ENCODE measurements around the gene HK1. TPM values are rescaled to one million over a fixed set of nuclear protein-coding genes. Genes with fewer than 3 reads are reported as not detected.

Gene HK1
- total RNA-seq, 1 donor from 2014 or later, result 95.0 TPM

- no peaks in the 10 kb centered on the region for H3K27me3 ChIP-seq (ENCODE audit: insufficient read depth, low read length)
- peaks cover 14% of the 10 kb centered on the region for H4K20me1 ChIP-seq (ENCODE audit: insufficient read depth, low read length)
- H3K27ac ChIP-seq (ENCODE audit: low read depth, low read length), result no peak overlapping the region
- Mint-ChIP-seq H3K4me3 (ENCODE audit: unreplicated experiment) (peak overlapping the region; percentile 17), H3K36me3 (ENCODE audit: low read depth, unreplicated experiment) (peaks cover under 1% of the 10 kb centered on the region), H3K27ac (ENCODE audit: unreplicated experiment) (peak overlapping the region; percentile 73), H3K27me3 (ENCODE audit: low read depth, unreplicated experiment) (peaks cover 6% of the 10 kb centered on the region), H3K4me1 (ENCODE audit: low read depth, unreplicated experiment) (peaks cover 17% of the 10 kb centered on the region), H3K9me3 (ENCODE audit: unreplicated experiment) (no peaks in the 10 kb centered on the region)
- H3K4me3 ChIP-seq (ENCODE audit: insufficient read depth, low read depth, low read length), result no peak overlapping the region
- no peak overlapping the region for H3K4me2 ChIP-seq (ENCODE audit: low read length)
- H3K9ac ChIP-seq (ENCODE audit: low read length), result no peak overlapping the region
- no peak for DNase-seq (ENCODE audit: low read depth)
- no peak overlapping the region for H2AFZ ChIP-seq (ENCODE audit: low read depth, low read length)
- no peaks in the 10 kb centered on the region for H3K9me3 ChIP-seq (ENCODE audit: insufficient read depth, low read depth, low read length)
- no peak for FAIRE-seq
- H3K79me2 ChIP-seq (ENCODE audit: insufficient read depth, low read length), result peaks cover 21% of the 10 kb centered on the region
- no peak for TF ChIP-seq CTCF (IDR thresholded peaks at IDR 0.05; ENCODE audit: insufficient read depth, low read depth, low read length)
- no peak for TF ChIP-seq EZH2 (IDR thresholded peaks at IDR 0.05; ENCODE audit: insufficient read depth, low read length)
- H3K36me3 ChIP-seq (ENCODE audit: insufficient read depth, low read length), result no peaks in the 10 kb centered on the region
- H3K4me1 ChIP-seq (ENCODE audit: insufficient read depth, low read length), result peaks cover 20% of the 10 kb centered on the region
Measured at GRCh38 chr10:69315610-69316312, 37.5 kb downstream of the HK1 start.

GRCh38 chr10:69316313-69317059, 38.2 kb downstream of the HK1 start:
- no peaks in the 10 kb centered on the region for H3K9me3 ChIP-seq (ENCODE audit: insufficient read depth, low read depth, low read length)
- H3K27me3 ChIP-seq (ENCODE audit: insufficient read depth, low read length), result no peaks in the 10 kb centered on the region
- TF ChIP-seq EZH2 (IDR thresholded peaks at IDR 0.05; ENCODE audit: insufficient read depth, low read length), result no peak
- TF ChIP-seq CTCF (IDR thresholded peaks at IDR 0.05; ENCODE audit: insufficient read depth, low read depth, low read length), result no peak
- H3K36me3 Mint-ChIP-seq (ENCODE audit: low read depth, unreplicated experiment), result peaks cover 1% of the 10 kb centered on the region
- FAIRE-seq (no peak), DNase-seq (ENCODE audit: low read depth) (no peak)
- peaks cover 19% of the 10 kb centered on the region for H3K4me1 Mint-ChIP-seq (ENCODE audit: low read depth, unreplicated experiment)
- no peak overlapping the region for H3K4me3 ChIP-seq (ENCODE audit: insufficient read depth, low read depth, low read length)
- no peak overlapping the region for H3K4me2 ChIP-seq (ENCODE audit: low read length)
- H3K27ac Mint-ChIP-seq (ENCODE audit: unreplicated experiment), result peak overlapping the region; percentile 73
- peaks cover 6% of the 10 kb centered on the region for H3K27me3 Mint-ChIP-seq (ENCODE audit: low read depth, unreplicated experiment)
- no peaks in the 10 kb centered on the region for H3K36me3 ChIP-seq (ENCODE audit: insufficient read depth, low read length)
- H3K9me3 Mint-ChIP-seq (ENCODE audit: unreplicated experiment), result no peaks in the 10 kb centered on the region
- peaks cover 28% of the 10 kb centered on the region for H3K79me2 ChIP-seq (ENCODE audit: insufficient read depth, low read length)
- H3K27ac ChIP-seq (ENCODE audit: low read depth, low read length), result no peak overlapping the region
- peak overlapping the region; percentile 55 for H2AFZ ChIP-seq (ENCODE audit: low read depth, low read length)
- H3K4me1 ChIP-seq (ENCODE audit: insufficient read depth, low read length), result peaks cover 26% of the 10 kb centered on the region
- peak overlapping the region; percentile 17 for H3K4me3 Mint-ChIP-seq (ENCODE audit: unreplicated experiment)
- H3K9ac ChIP-seq (ENCODE audit: low read length), result no peak overlapping the region
- H4K20me1 ChIP-seq (ENCODE audit: insufficient read depth, low read length), result peaks cover 21% of the 10 kb centered on the region

Measured in astrocyte (in vitro differentiated cells and primary cell).